GM18867 (cell line): ENCODE results near the gene C16orf46.

ENCODE experiments used
- ATAC-seq: cut with Tn5 transposase; IDR thresholded peaks from one replicate; pipeline ENCODE4 v1.9.1; 2021; ENCODE audit warnings: mild to moderate bottlenecking, moderate library complexity; ENCODE audit not compliant: unreplicated experiment

The C16orf46 gene

GRCh38 chr16:81080233-81080632 is 3.2 kb upstream of the C16orf46 start:
- no peak for ATAC-seq

GRCh38 chr16:81076566-81077075 is 417 bp downstream of the C16orf46 start:
- peak; percentile 80 for ATAC-seq

DNA sequence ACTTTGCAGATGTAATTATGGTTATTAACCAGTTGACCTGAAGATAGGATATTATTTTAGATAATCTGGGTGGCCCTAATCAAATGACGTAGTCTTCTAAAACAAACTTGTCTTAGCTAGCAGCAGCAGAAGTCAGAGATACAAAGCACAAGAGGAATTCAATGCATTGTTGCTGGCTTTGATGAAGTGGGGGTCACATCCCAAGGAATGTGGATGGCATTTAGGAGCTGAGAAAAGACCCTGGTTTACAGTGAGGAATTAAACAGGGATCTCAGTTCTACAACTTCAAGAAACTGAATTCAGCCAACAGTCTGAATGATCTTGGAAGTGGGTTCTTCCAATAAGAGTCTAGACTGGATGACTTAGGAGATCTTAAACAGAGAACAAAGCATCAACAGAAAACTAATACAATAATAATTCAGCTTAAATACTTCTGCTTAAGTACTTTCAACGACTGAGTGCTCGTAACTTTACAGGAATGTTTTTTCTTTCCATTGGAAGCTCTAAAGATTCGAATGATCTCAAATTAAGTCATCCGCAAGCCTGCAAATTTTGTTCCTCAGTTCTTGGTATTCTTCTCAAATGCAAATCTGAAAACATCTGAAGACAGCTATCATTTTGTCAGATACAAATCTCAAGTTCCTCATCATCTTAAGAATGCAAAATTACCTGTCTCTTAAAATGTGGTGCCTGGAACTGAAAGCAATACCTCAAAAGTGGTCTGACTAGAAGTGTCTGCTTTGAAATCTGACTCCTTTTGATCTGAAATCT is 3.3 kb downstream of the C16orf46 start:
- ATAC-seq, result no peak

GRCh38 chr16:81071805-81072204 is 5.2 kb downstream of the C16orf46 start:
- ATAC-seq, result no peak

DNA sequence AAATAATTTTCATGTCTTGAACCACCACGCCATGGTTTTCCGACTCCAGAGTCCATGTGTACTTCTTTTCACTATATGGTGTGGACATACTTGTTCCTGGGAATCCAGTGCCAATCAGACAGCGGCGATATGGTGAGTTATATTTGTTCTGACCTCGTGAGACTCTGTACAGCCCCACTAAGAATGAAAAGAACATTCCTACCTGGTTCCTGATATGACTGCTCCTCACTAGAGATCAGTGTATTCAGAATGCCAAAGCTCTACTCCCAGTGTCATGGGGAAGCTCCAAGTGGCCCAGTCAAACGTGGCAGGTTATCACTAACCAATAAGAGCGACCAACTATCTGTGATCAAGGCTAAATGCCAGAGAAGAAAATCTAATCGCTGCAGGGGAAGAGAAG is 6.1 kb downstream of the C16orf46 start:
- no peak for ATAC-seq

DNA sequence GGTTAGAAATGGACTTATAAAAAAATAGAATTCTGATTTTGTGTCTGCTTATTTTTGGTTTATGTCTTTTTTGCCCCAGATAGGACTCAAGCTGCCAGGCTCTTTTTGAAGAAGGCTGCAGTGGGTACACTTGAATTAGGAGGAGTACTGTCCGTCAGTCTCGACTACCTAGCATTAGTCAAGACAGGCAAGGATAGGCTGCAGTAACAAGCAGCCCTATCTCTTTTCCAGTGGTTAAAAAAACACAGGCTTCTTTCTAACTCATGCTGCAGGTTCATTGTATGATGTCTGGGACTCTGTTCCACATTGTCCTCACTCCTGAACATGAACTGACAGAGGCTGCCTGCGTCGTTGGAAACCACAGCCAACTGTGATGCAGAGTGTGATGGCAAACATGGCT is 8.0 kb downstream of the C16orf46 start:
- no peak for ATAC-seq

DNA sequence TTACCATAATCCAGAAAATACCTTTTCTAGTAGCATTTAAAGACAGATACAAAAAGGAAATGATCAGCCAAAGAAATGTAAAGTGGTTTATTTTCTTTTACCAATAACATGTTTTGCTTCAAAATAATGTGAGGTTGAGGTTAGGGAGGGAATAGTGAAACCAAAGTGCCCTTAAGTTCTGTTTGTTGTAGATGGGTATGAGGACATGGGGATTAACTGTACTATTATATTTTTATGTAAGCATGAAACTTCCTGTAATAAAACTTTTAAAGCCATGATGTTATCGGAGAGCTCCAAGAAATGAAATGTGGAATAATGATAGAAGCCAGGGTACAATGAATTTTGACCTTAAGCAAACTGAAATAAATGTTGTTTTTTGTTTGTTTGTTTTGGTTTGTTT is 9.9 kb downstream of the C16orf46 start:
- no peak for ATAC-seq

DNA sequence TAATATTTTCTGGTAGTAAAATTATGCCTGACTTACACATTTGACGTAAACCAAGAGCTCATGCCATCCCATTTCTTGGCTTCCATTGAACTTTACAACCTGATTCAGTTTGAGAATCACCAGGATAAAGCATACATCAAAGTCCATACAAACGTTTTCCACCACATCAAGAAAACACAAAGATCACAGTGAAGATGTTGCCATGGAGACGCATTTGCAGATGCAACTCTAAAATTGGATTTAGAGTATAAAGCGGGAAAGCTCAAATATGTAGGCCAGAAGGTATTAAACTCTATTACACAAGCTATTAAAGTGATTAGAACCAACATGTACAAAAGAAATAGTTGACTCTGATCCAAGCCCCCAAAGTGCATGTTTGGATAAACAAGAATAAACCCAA is 10.4 kb downstream of the C16orf46 start:
- ATAC-seq, result no peak

GRCh38 chr16:81061871-81062608 is 15.0 kb downstream of the C16orf46 start:
- ATAC-seq, result no peak

DNA sequence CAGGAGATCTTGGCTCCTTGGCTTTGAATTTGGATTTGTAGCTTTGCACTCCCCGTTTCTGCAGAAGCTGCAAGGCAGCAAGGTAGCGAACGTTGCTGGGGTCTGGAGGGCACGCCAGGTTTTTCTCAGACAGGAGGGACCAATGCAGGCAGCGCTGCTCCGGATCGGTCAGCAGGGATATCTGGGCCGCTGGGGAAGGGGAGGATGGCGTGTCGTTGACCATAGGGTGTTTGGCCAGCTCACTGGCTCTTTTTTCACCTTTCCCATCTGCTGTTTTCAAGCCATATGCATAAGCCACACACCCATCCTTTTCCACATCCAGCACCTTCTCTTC is 15.8 kb downstream of the C16orf46 start:
- no peak for ATAC-seq

DNA sequence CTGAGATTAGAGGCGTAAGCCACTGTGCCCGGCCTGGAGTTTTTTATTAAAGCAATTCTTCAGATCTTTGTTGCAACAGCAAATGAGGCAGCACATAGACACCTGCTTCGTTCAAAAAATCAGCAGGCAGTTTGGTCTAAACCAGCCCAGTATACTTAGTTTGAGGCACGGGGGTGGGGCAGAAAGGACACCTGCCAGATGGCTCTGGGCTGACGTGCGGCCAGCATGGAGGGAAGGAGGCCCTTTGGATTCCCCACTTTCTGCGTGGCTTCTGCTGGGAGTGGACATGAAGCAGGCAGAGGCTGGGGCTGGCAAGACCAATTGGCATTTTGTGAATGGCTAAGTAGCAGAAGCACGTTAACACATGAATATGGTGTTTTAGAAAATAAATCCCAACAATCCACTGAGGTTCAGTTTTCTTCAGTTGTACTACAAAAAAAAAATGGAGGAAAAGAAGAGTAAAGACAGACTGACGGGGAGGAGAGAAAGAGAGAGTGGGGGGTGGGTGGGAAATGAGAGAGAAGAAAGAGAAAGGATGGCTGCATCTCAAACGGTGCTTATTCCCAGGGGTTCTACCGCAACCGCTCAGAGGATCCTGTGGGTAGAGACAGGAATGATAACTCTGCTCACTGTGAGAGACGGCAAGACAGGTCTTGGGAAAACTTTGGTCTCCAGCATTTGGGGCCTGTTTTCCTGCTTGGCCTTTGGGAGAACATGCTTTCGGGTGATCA is 16.3 kb downstream of the C16orf46 start:
- ATAC-seq, result no peak

DNA sequence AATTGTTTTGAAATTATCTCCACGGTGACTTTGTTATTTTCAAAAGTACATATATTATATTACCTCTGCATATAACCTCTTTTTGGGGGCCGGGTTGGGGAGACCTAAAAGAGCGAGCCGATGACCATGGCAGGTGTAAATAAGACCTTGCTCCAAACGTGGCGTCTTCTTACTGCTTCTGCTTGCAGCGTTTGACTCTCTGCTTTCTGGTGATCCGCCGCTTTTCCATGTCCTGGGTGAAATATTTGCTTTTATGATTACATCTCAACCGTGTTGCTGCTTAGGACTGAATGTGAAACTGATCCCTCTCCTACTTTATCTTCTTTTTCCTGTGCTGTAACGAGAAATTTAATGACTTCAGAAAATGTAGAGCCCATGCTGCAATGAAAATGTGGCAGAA is 23.3 kb downstream of the C16orf46 start:
- ATAC-seq, result no peak

DNA sequence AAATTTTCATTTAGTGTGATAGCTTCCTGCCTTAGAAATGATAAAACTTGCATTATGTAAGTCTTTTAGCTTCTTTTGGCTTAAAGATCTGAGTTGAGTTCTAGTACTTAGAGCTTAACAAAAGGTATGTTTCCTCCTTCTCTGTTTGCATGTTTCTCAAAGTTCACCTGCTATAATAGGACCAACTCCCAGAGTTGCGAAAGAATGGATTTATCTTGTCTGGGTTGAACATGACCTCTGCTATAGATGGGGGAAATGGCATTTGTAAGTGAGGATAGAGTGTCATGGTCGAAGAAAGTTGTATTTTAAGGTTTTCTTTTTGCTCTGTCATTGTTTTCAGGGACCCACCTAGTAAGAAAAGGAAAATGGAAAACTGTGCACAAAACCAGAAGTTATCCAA is 34.2 kb downstream of the C16orf46 start:
- ATAC-seq, result no peak

DNA sequence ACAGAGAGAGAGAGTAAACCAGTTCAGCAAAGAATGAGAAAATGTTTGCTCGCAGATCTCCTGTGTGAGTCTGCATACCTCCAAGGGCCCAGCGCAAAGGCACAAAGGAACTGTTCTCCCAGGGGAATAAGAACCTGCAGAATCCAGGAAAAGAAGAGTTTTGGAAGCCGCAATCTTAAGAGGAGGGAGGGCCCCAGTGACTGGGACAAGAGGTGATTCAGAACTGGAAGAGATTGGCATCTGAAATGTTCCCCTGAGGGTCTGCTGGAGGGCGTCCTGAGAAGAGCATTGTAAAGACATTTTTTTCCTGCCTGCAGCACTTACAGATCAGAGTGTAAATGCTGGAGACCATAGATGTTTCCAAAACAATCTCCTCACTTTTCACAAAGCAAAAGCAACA is 35.3 kb downstream of the C16orf46 start:
- no peak for ATAC-seq

DNA sequence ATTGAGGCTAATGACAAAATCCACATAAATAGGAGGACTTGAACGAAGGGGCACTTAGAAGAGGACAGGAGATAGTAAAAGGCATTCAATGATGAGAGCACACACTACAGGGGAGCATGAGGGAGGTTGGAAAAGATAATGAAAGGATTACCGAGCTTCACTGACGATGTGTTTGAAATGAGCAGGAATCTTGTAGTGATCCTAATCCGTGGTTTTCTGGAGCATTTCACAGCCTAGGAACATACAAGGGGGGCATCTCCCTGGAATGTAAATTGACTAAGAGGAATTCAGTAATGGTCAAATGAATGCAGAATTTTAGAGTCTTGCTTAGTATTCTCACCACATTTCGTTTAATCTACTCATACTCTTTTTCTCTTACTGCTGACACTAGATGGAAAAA is 36.2 kb downstream of the C16orf46 start:
- no peak for ATAC-seq

GRCh38 chr16:81040131-81040530 is 36.9 kb downstream of the C16orf46 start:
- ATAC-seq, result no peak

DNA sequence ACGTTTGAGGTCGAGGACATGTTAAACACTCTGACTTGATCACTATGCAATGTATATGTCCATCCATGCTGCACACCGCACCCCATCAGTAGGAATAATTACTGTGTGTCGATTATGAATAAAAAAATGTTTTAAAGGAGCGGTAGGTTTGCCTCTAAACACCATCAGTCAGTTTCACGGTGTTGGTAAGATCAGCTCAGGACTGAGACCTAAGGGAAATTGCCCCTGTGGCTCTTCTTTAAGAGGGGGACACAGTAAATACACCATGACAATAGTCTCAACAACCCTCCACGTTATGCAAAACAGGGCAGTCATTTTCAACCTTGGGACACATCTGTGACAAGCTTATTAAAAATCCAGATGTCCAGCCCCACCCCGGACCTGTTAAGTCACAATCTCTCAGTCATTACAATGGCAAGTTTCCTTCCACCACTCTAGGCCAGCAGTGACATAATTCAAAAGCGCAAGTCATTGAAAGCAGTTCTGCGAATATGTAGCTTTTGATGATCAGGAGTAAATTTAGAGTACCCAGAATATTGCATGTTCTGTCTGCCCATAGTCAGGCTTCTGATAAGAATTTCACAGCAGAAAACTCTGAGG is 40.2 kb downstream of the C16orf46 start:
- no peak for ATAC-seq

- ATAC-seq, result peak; percentile 53
These were observed 40.9 kb downstream of the C16orf46 start for GRCh38 chr16:81035975-81036750.

DNA sequence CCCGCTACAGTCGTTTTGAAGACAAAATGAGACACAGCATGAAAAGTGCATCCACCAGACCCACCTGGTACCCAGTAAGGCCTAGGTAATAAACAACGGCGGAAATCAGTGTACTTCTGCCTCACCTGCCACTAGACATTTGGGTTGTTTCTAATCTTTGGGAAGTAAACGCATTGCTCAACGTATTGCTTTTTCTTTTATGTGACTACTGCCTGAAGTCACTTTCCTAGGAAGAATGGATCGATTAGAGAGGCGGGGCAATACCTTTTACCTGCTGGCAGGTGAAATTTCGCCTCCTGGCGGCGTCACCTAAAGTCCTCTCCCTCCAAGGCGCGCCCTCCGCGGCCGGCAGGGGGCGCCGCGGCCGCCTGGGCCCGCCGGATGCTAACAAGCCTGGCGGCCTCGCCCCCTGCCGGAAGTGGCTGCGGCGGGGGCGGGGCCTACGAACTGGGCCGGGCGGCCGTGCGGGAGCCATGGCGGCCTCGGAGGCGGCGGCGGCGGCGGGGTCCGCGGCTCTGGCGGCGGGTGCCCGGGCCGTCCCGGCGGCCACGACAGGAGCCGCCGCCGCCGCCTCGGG is 41.6 kb downstream of the C16orf46 start, which contains the start of gene ATMIN:
Gene ATMIN (plus strand): TSS at position 445 of the 577 bp plus-strand sequence. CDS start 29 bp downstream, at position 474.
- peak; percentile 93 for ATAC-seq
